Astrocyte (in vitro differentiated cells and primary cell): ENCODE data around the gene KIAA1671. TPM values are rescaled to one million over a fixed set of nuclear protein-coding genes. Genes with fewer than 3 reads are reported as not detected.

ENCODE experiments used
- DNase-seq: peaks from one replicate; pipeline ENCODE4 v3.0.0-alpha.2; 2010; ENCODE audit warnings: low read depth
- FAIRE-seq: peaks from 2 replicates; lab custom pipeline; 2011; peaks lifted over from hg19 to GRCh38; lab: Jason Lieb, UNC
- H2AFZ ChIP-seq: 2 replicates; pipeline ENCODE4 v1.6.0; 2012; ENCODE audit warnings: low read depth, low read length, inconsistent platforms
- H3K27ac ChIP-seq: 2 replicates; pipeline ENCODE4 v1.5.1; 2011; ENCODE audit warnings: low read depth, low read length, inconsistent platforms
- H3K27me3 ChIP-seq: 2 replicates; pipeline ENCODE4 v1.6.0; 2011; ENCODE audit warnings: low read length, inconsistent platforms; ENCODE audit not compliant: insufficient read depth
- H3K36me3 ChIP-seq: 2 replicates; pipeline ENCODE4 v1.5.1; 2011; ENCODE audit warnings: low read length, inconsistent platforms; ENCODE audit not compliant: insufficient read depth
- H3K4me1 ChIP-seq: 2 replicates; pipeline ENCODE4 v1.5.1; 2011; ENCODE audit warnings: low read length, inconsistent platforms; ENCODE audit not compliant: insufficient read depth
- H3K4me2 ChIP-seq: 2 replicates; pipeline ENCODE4 v1.6.0; 2012; ENCODE audit warnings: low read length, inconsistent platforms
- H3K4me3 ChIP-seq: 2 replicates; pipeline ENCODE4 v1.5.1; 2011; ENCODE audit warnings: low read depth, mild to moderate bottlenecking, low read length, inconsistent platforms; ENCODE audit not compliant: insufficient read depth
- H3K79me2 ChIP-seq: 2 replicates; pipeline ENCODE4 v1.6.0; 2012; ENCODE audit warnings: mild to moderate bottlenecking, low read length, inconsistent platforms; ENCODE audit not compliant: insufficient read depth
- H3K9ac ChIP-seq: 2 replicates; pipeline ENCODE4 v1.6.0; 2012; ENCODE audit warnings: mild to moderate bottlenecking, low read length, inconsistent platforms
- H3K9me3 ChIP-seq: 2 replicates; pipeline ENCODE4 v1.5.1; 2012; ENCODE audit warnings: low read depth, mild to moderate bottlenecking, low read length, inconsistent platforms; ENCODE audit not compliant: insufficient read depth
- H4K20me1 ChIP-seq: 2 replicates; pipeline ENCODE4 v1.6.0; 2012; ENCODE audit warnings: low read length, inconsistent platforms; ENCODE audit not compliant: insufficient read depth
- H3K27ac Mint-ChIP-seq: one replicate; pipeline ENCODE4 v1.8.0; 2021; ENCODE audit warnings: mild to moderate bottlenecking, mixed read lengths; ENCODE audit not compliant: unreplicated experiment
- H3K27me3 Mint-ChIP-seq: one replicate; pipeline ENCODE4 v1.8.0; 2021; ENCODE audit warnings: low read depth, mixed read lengths; ENCODE audit not compliant: unreplicated experiment
- H3K36me3 Mint-ChIP-seq: one replicate; pipeline ENCODE4 v1.8.0; 2021; ENCODE audit warnings: low read depth, mixed read lengths; ENCODE audit not compliant: unreplicated experiment
- H3K4me1 Mint-ChIP-seq: one replicate; pipeline ENCODE4 v1.8.0; 2021; ENCODE audit warnings: low read depth, mixed read lengths; ENCODE audit not compliant: unreplicated experiment
- H3K4me3 Mint-ChIP-seq: one replicate; pipeline ENCODE4 v1.8.0; 2021; ENCODE audit warnings: mild to moderate bottlenecking, moderate library complexity, mixed read lengths; ENCODE audit not compliant: unreplicated experiment
- H3K9me3 Mint-ChIP-seq: one replicate; pipeline ENCODE4 v1.8.0; 2021; ENCODE audit warnings: mild to moderate bottlenecking, mixed read lengths; ENCODE audit not compliant: unreplicated experiment
- CTCF ChIP-seq: IDR thresholded peaks from 2 replicates; pipeline ENCODE4 v1.5.1; 2011; ENCODE audit warnings: low read depth, mild to moderate bottlenecking, inconsistent platforms, low read length, moderate library complexity; ENCODE audit not compliant: insufficient read depth
- EZH2 ChIP-seq: IDR thresholded peaks from 2 replicates; pipeline ENCODE4 v1.6.1; 2012; ENCODE audit warnings: mild to moderate bottlenecking, low read length, inconsistent platforms; ENCODE audit not compliant: insufficient read depth
- total RNA-seq: library from RNA; stranded (reverse); gene quantifications from 2 replicates; pipeline ENCODE4 v1.2.1, GENCODE V29; 2021

KIAA1671 gene
- total RNA-seq, 1 donor from 2014 or later, result 28.4 TPM

GRCh38 chr22:25206998-25207397 is 254.5 kb downstream of the KIAA1671 start:
- Histone ChIP-seq H3K4me2 (no peak overlapping the region), H3K4me1 (no peaks in the 10 kb centered on the region), H3K79me2 (no peaks in the 10 kb centered on the region), H3K9ac (no peak overlapping the region), H3K9me3 (no peaks in the 10 kb centered on the region), H4K20me1 (no peaks in the 10 kb centered on the region), H3K4me3 (no peak overlapping the region), H3K36me3 (no peaks in the 10 kb centered on the region), H3K27ac (no peak overlapping the region), H2AFZ (no peak overlapping the region), H3K27me3 (no peaks in the 10 kb centered on the region)
- Mint-ChIP-seq H3K27me3 (peaks cover 3% of the 10 kb centered on the region), H3K36me3 (no peaks in the 10 kb centered on the region), H3K9me3 (peaks cover under 1% of the 10 kb centered on the region), H3K4me1 (no peaks in the 10 kb centered on the region), H3K4me3 (no peak overlapping the region), H3K27ac (no peak overlapping the region)
- no peak for TF ChIP-seq CTCF
- TF ChIP-seq EZH2, result no peak
- FAIRE-seq (no peak), DNase-seq (no peak)

- FAIRE-seq (no peak), DNase-seq (no peak)
- H3K9me3 Mint-ChIP-seq, result peaks cover 4% of the 10 kb centered on the region
- H3K27ac ChIP-seq, result no peak overlapping the region
- peaks cover 3% of the 10 kb centered on the region for H3K27me3 Mint-ChIP-seq
- no peak overlapping the region for H3K4me3 Mint-ChIP-seq
- no peaks in the 10 kb centered on the region for H4K20me1 ChIP-seq
- no peak overlapping the region for H2AFZ ChIP-seq
- no peak overlapping the region for H3K4me2 ChIP-seq
- TF ChIP-seq EZH2 (no peak), CTCF (no peak)
- H3K4me1 Mint-ChIP-seq, result no peaks in the 10 kb centered on the region
- H3K4me3 ChIP-seq, result no peak overlapping the region
- H3K9me3 ChIP-seq, result no peaks in the 10 kb centered on the region
- H3K4me1 ChIP-seq, result no peaks in the 10 kb centered on the region
- no peaks in the 10 kb centered on the region for H3K36me3 Mint-ChIP-seq
- H3K27me3 ChIP-seq, result no peaks in the 10 kb centered on the region
- no peak overlapping the region for H3K9ac ChIP-seq
- H3K79me2 ChIP-seq, result no peaks in the 10 kb centered on the region
- H3K27ac Mint-ChIP-seq, result no peak overlapping the region
- no peaks in the 10 kb centered on the region for H3K36me3 ChIP-seq
Measured at GRCh38 chr22:25207553-25208157, 255.1 kb downstream of the KIAA1671 start.

- H3K4me2 ChIP-seq, result no peak overlapping the region
- no peaks in the 10 kb centered on the region for H3K36me3 Mint-ChIP-seq
- no peaks in the 10 kb centered on the region for H3K79me2 ChIP-seq
- DNase-seq, result no peak
- no peak for FAIRE-seq
- no peaks in the 10 kb centered on the region for H3K9me3 ChIP-seq
- no peak overlapping the region for H3K4me3 Mint-ChIP-seq
- no peak overlapping the region for H3K9ac ChIP-seq
- H3K9me3 Mint-ChIP-seq, result peaks cover 5% of the 10 kb centered on the region
- no peaks in the 10 kb centered on the region for H4K20me1 ChIP-seq
- H3K27ac Mint-ChIP-seq, result no peak overlapping the region
- H3K4me1 Mint-ChIP-seq, result no peaks in the 10 kb centered on the region
- H3K27ac ChIP-seq, result no peak overlapping the region
- no peak overlapping the region for H2AFZ ChIP-seq
- H3K4me3 ChIP-seq, result no peak overlapping the region
- H3K27me3 ChIP-seq, result no peaks in the 10 kb centered on the region
- TF ChIP-seq EZH2 (no peak), CTCF (no peak)
- peaks cover 3% of the 10 kb centered on the region for H3K27me3 Mint-ChIP-seq
- H3K36me3 ChIP-seq, result no peaks in the 10 kb centered on the region
- H3K4me1 ChIP-seq, result no peaks in the 10 kb centered on the region
Measured at GRCh38 chr22:25208328-25208727, 255.8 kb downstream of the KIAA1671 start.
